Measurements from ENCODE around the gene CDC42EP3. TPM values are rescaled to one million over a fixed set of nuclear protein-coding genes. Genes with fewer than 3 reads are reported as not detected.

Gene CDC42EP3
- total RNA-seq, 5 donors from 2014 or later (not counting 1 experiment from before 2014, with no cell fraction given): 30.0 to 60.3 (median 37.6) TPM

GRCh38 chr2:37614061-37614738 lies 57.2 kb downstream of the CDC42EP3 start:
- no peak overlapping the region for H3K4me3 Mint-ChIP-seq
- ATAC-seq (replicated peaks in 1 of 4) (no peak), DNase-seq (no peak)
- peaks cover 14 to 48% of the 10 kb centered on the region in 2 experiments for H3K4me1 ChIP-seq (ENCODE audit: control insufficient read depth in 1 of 2, extremely low read depth in 1 of 2, insufficient read depth in 2 of 2, low read length in 2 of 2)
- no peaks in the 10 kb centered on the region for H3K27me3 Mint-ChIP-seq
- H3K9me3 ChIP-seq: no peaks in the 10 kb centered on the region
- peaks cover 6% of the 10 kb centered on the region for H3K36me3 Mint-ChIP-seq
- WGBS (ENCODE audit: insufficient coverage): 96% methylated on average over 5 of the region's 7 CpGs
- H3K4me3 ChIP-seq (ENCODE audit: control insufficient read depth in 1 of 2, extremely low read depth in 1 of 2, low read length in 1 of 2): no peak overlapping the region
- H3K27me3 ChIP-seq (replicated peaks in 1 of 2; ENCODE audit: control insufficient read depth in 2 of 2, extremely low read depth in 1 of 2, insufficient read depth in 2 of 2, low read length in 1 of 2): no peaks in the 10 kb centered on the region
- CTCF ChIA-PET: interaction anchor here (0.6 to 2.1 kb wide), 3 partner anchors 11 to 26 kb away, joined by 3 to 5 read pairs (median 3); no protein-coding TSS in a partner anchor
- no peaks in the 10 kb centered on the region for H3K9me3 Mint-ChIP-seq
- H3K27ac Mint-ChIP-seq: peak overlapping the region; percentile 93 to 98
- POLR2A ChIA-PET: no interaction called here
- peaks cover 34 to 68% (median 63%) of the 10 kb centered on the region in 3 donors for H3K4me1 Mint-ChIP-seq
- H3K27ac ChIP-seq (ENCODE audit: low read length): peak overlapping the region; percentile 2
- H3K36me3 ChIP-seq (ENCODE audit: control insufficient read depth in 2 of 2, extremely low read depth in 1 of 2, insufficient read depth in 1 of 2, low read length in 1 of 2): peaks cover 0 to 2% of the 10 kb centered on the region in 2 donors

GRCh38 chr2:37612382-37612781 lies 59.1 kb downstream of the CDC42EP3 start:
- Mint-ChIP-seq H3K27me3 (no peaks in the 10 kb centered on the region), H3K36me3 (peaks cover 8% of the 10 kb centered on the region), H3K4me1 (peaks cover 32 to 57% (median 50%) of the 10 kb centered on the region in 3 donors), H3K9me3 (peaks cover 0 to 16% (median 10%) of the 10 kb centered on the region in 3 donors), H3K27ac (peak overlapping the region; percentile 15 to 17), H3K4me3 (no peak overlapping the region)
- CTCF ChIA-PET: no interaction called here
- Histone ChIP-seq H3K4me3 (ENCODE audit: control insufficient read depth in 1 of 2, extremely low read depth in 1 of 2, low read length in 1 of 2) (no peak overlapping the region), H3K9me3 (no peaks in the 10 kb centered on the region), H3K27ac (ENCODE audit: low read length) (no peak overlapping the region), H3K36me3 (ENCODE audit: control insufficient read depth in 2 of 2, extremely low read depth in 1 of 2, insufficient read depth in 1 of 2, low read length in 1 of 2) (no peaks in the 10 kb centered on the region), H3K4me1 (ENCODE audit: control insufficient read depth in 1 of 2, extremely low read depth in 1 of 2, insufficient read depth in 2 of 2, low read length in 2 of 2) (peaks cover 14 to 38% of the 10 kb centered on the region in 2 experiments), H3K27me3 (replicated peaks in 1 of 2; ENCODE audit: control insufficient read depth in 2 of 2, extremely low read depth in 1 of 2, insufficient read depth in 2 of 2, low read length in 1 of 2) (no peaks in the 10 kb centered on the region)
- POLR2A ChIA-PET: no interaction called here
- DNase-seq: no peak
- ATAC-seq (replicated peaks in 1 of 4): no peak
- WGBS (ENCODE audit: insufficient coverage): 93% methylated on average over 3 of the region's 4 CpGs

GRCh38 chr2:37610638-37611289 lies 60.7 kb downstream of the CDC42EP3 start:
- ChIA-PET POLR2A (interaction anchor here in 1 of 2 donors (0.5 kb wide), 1 partner anchor 87 kb away, joined by 4 read pairs; no protein-coding TSS in a partner anchor), CTCF (no interaction called here)
- DNase-seq (no peak), ATAC-seq (replicated peaks in 1 of 4) (no peak)
- H3K4me1 Mint-ChIP-seq: peaks cover 15 to 41% (median 34%) of the 10 kb centered on the region in 3 donors
- H3K27me3 Mint-ChIP-seq: no peaks in the 10 kb centered on the region
- Histone ChIP-seq H3K36me3 (ENCODE audit: control insufficient read depth in 2 of 2, extremely low read depth in 1 of 2, insufficient read depth in 1 of 2, low read length in 1 of 2) (no peaks in the 10 kb centered on the region), H3K4me1 (ENCODE audit: control insufficient read depth in 1 of 2, extremely low read depth in 1 of 2, insufficient read depth in 2 of 2, low read length in 2 of 2) (peaks cover 4 to 22% of the 10 kb centered on the region in 2 experiments), H3K27me3 (replicated peaks in 1 of 2; ENCODE audit: control insufficient read depth in 2 of 2, extremely low read depth in 1 of 2, insufficient read depth in 2 of 2, low read length in 1 of 2) (no peaks in the 10 kb centered on the region), H3K27ac (ENCODE audit: low read length) (no peak overlapping the region), H3K9me3 (no peaks in the 10 kb centered on the region), H3K4me3 (ENCODE audit: control insufficient read depth in 1 of 2, extremely low read depth in 1 of 2, low read length in 1 of 2) (no peak overlapping the region)
- peaks cover 15% of the 10 kb centered on the region for H3K36me3 Mint-ChIP-seq
- peak overlapping the region; percentile 41 to 66 for H3K27ac Mint-ChIP-seq
- no peak overlapping the region for H3K4me3 Mint-ChIP-seq
- WGBS (ENCODE audit: insufficient coverage): 97% methylated on average over 4 of the region's 5 CpGs
- H3K9me3 Mint-ChIP-seq: peaks cover 0 to 26% (median 12%) of the 10 kb centered on the region in 3 donors

DNA sequence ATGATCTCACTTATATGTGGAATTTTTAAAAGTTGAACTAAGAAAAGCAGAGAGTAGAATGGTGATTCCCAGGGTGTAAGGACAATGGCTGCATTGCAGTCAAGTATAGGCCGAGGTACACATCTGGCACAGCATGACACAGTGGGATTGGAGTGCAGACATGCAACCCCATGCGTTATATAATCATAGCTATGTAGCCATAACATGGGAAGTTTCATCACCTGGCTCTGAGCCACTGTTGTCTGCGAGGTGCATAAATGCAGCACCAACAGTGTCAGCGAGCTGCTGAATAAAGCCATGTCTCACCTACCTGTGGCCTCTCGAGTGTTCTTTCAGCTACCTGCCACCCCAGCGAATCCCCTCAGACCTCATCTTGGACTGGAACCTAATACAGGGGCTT lies 61.7 kb downstream of the CDC42EP3 start:
- CTCF ChIA-PET: interaction anchor here in 1 of 2 donors (0.5 kb wide), 1 partner anchor 8 kb away, joined by 3 read pairs; no protein-coding TSS in a partner anchor

GRCh38 chr2:37604716-37605115 lies 66.7 kb downstream of the CDC42EP3 start:
- Mint-ChIP-seq H3K36me3 (peaks cover 48% of the 10 kb centered on the region), H3K4me3 (no peak overlapping the region), H3K4me1 (peaks cover 40 to 45% (median 45%) of the 10 kb centered on the region in 3 donors), H3K9me3 (peaks cover 5 to 46% (median 19%) of the 10 kb centered on the region in 3 donors), H3K27me3 (no peaks in the 10 kb centered on the region), H3K27ac (no peak overlapping the region)
- ChIA-PET CTCF (no interaction called here), POLR2A (no interaction called here)
- H3K4me1 ChIP-seq (ENCODE audit: control insufficient read depth in 1 of 2, extremely low read depth in 1 of 2, insufficient read depth in 2 of 2, low read length in 2 of 2): peaks cover 6 to 15% of the 10 kb centered on the region in 2 experiments
- DNase-seq (no peak), ATAC-seq (replicated peaks in 1 of 4) (no peak)
- H3K27ac ChIP-seq (ENCODE audit: low read length): no peak overlapping the region
- H3K27me3 ChIP-seq (replicated peaks in 1 of 2; ENCODE audit: control insufficient read depth in 2 of 2, extremely low read depth in 1 of 2, insufficient read depth in 2 of 2, low read length in 1 of 2): no peaks in the 10 kb centered on the region
- peaks cover 0 to 7% of the 10 kb centered on the region in 2 donors for H3K36me3 ChIP-seq (ENCODE audit: control insufficient read depth in 2 of 2, extremely low read depth in 1 of 2, insufficient read depth in 1 of 2, low read length in 1 of 2)
- no peaks in the 10 kb centered on the region for H3K9me3 ChIP-seq
- H3K4me3 ChIP-seq (ENCODE audit: control insufficient read depth in 1 of 2, extremely low read depth in 1 of 2, low read length in 1 of 2): no peak overlapping the region

More for the DNA sequence above, 61.7 kb downstream of the CDC42EP3 start:
- Mint-ChIP-seq H3K27ac (peak overlapping the region; percentile 45 to 58), H3K36me3 (peaks cover 22% of the 10 kb centered on the region), H3K27me3 (no peaks in the 10 kb centered on the region), H3K4me3 (no peak overlapping the region), H3K4me1 (peaks cover 6 to 31% (median 24%) of the 10 kb centered on the region in 3 donors), H3K9me3 (peaks cover 0 to 31% (median 14%) of the 10 kb centered on the region in 3 donors)
- 100% methylated on average over 4 of the region's 6 CpGs for WGBS (ENCODE audit: insufficient coverage)
- no peak overlapping the region for H3K4me3 ChIP-seq (ENCODE audit: control insufficient read depth in 1 of 2, extremely low read depth in 1 of 2, low read length in 1 of 2)
- no peaks in the 10 kb centered on the region for H3K27me3 ChIP-seq (replicated peaks in 1 of 2; ENCODE audit: control insufficient read depth in 2 of 2, extremely low read depth in 1 of 2, insufficient read depth in 2 of 2, low read length in 1 of 2)
- H3K36me3 ChIP-seq (ENCODE audit: control insufficient read depth in 2 of 2, extremely low read depth in 1 of 2, insufficient read depth in 1 of 2, low read length in 1 of 2): peaks cover 0 to 4% of the 10 kb centered on the region in 2 donors
- H3K4me1 ChIP-seq (ENCODE audit: control insufficient read depth in 1 of 2, extremely low read depth in 1 of 2, insufficient read depth in 2 of 2, low read length in 2 of 2): peaks cover 0 to 12% of the 10 kb centered on the region in 2 experiments
- POLR2A ChIA-PET: interaction anchor here in 1 of 2 donors (0.5 kb wide), 1 partner anchor 247 kb away, joined by 3 read pairs; no protein-coding TSS in a partner anchor
- DNase-seq (no peak), ATAC-seq (replicated peaks in 1 of 4) (no peak)
- no peaks in the 10 kb centered on the region for H3K9me3 ChIP-seq
- no peak overlapping the region for H3K27ac ChIP-seq (ENCODE audit: low read length)

DNA sequence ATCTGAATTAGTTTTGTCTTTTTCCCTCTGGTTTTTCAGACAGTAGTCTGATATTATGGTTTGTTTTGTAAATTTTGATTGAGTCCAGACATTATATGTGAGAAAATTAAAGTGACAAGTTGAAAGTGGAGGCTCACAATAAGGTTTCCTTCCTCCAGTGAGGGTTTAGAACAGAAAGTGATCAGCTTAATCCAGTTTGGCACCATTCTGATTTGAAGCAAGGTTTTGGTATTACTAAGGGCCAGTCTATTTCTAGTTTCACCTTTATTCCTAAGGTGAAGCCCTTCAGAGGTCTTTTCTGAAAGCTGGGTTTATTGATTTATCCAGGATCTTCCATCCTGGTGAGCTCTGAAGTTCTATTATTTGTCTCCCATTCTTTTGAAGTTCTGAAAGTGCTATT lies 68.7 kb downstream of the CDC42EP3 start:
- peak overlapping the region; percentile 40 for H3K27ac ChIP-seq (ENCODE audit: low read length)

More for the DNA sequence above, 68.7 kb downstream of the CDC42EP3 start:
- H3K36me3 Mint-ChIP-seq: peaks cover 59% of the 10 kb centered on the region
- Histone ChIP-seq H3K4me1 (ENCODE audit: control insufficient read depth in 1 of 2, extremely low read depth in 1 of 2, insufficient read depth in 2 of 2, low read length in 2 of 2) (peaks cover 16 to 18% of the 10 kb centered on the region in 2 experiments), H3K36me3 (ENCODE audit: control insufficient read depth in 2 of 2, extremely low read depth in 1 of 2, insufficient read depth in 1 of 2, low read length in 1 of 2) (peaks cover 0 to 7% of the 10 kb centered on the region in 2 donors), H3K4me3 (ENCODE audit: control insufficient read depth in 1 of 2, extremely low read depth in 1 of 2, low read length in 1 of 2) (peak overlapping the region in 1 of 2 donors; percentile 13), H3K9me3 (no peaks in the 10 kb centered on the region), H3K27me3 (replicated peaks in 1 of 2; ENCODE audit: control insufficient read depth in 2 of 2, extremely low read depth in 1 of 2, insufficient read depth in 2 of 2, low read length in 1 of 2) (no peaks in the 10 kb centered on the region)
- H3K27ac Mint-ChIP-seq: peak overlapping the region; percentile 78 to 83
- CTCF ChIA-PET: interaction anchor here in 1 of 2 donors (1.0 kb wide), 1 partner anchor 230 kb away, joined by 3 read pairs; no protein-coding TSS in a partner anchor
- peaks cover 51 to 63% (median 63%) of the 10 kb centered on the region in 3 donors for H3K4me1 Mint-ChIP-seq
- DNase-seq (no peak), ATAC-seq (replicated peaks in 1 of 4) (no peak)
- POLR2A ChIA-PET: interaction anchor here (0.5 to 0.6 kb wide), 3 partner anchors 41 to 150 kb away, joined by 4 to 6 read pairs (median 5); no protein-coding TSS in a partner anchor
- H3K4me3 Mint-ChIP-seq: peak overlapping the region; percentile 26 to 90 (median 49)
- no peaks in the 10 kb centered on the region for H3K27me3 Mint-ChIP-seq
- H3K9me3 Mint-ChIP-seq: peaks cover 7 to 47% (median 13%) of the 10 kb centered on the region in 3 donors

Data from T-cell (primary cell).